WTC11 (cell line): ENCODE data around the gene C2CD5.

Experiments
- CREB1 ChIP-seq: sonication (generic); formaldehyde crosslinking; IDR thresholded peaks from 2 replicates; pipeline ENCODE4 v1.8.0; 2023; ENCODE audit warnings: mild to moderate bottlenecking, missing genetic modification reagents
- NR2C2 ChIP-seq: sonication (generic); formaldehyde crosslinking; IDR thresholded peaks from 2 replicates; pipeline ENCODE4 v1.8.0; 2022; ENCODE audit warnings: mild to moderate bottlenecking, missing genetic modification reagents
- ZNF121 ChIP-seq: sonication (generic); formaldehyde crosslinking; IDR thresholded peaks from 2 replicates; pipeline ENCODE4 v1.8.0; 2023; ENCODE audit warnings: missing genetic modification reagents
- ZNF138 ChIP-seq: sonication (generic); formaldehyde crosslinking; conservative IDR thresholded peaks from 2 replicates; pipeline ENCODE4 v1.8.1; 2022; ENCODE audit warnings: mild to moderate bottlenecking, moderate library complexity, missing genetic modification reagents
- ZNF317 ChIP-seq: sonication (generic); formaldehyde crosslinking; IDR thresholded peaks from 2 replicates; pipeline ENCODE4 v1.8.1; 2023; ENCODE audit warnings: low read depth, mild to moderate bottlenecking, moderate library complexity, missing genetic modification reagents, borderline replicate concordance
- TF ChIP-seq, protein P1 (sequence below): sonication (generic); formaldehyde crosslinking; IDR thresholded peaks from 2 replicates; pipeline ENCODE4 v1.8.1; 2022; ENCODE audit warnings: low read depth, missing genetic modification reagents, borderline replicate concordance
- TF ChIP-seq, protein P2 (sequence below): sonication (generic); formaldehyde crosslinking; IDR thresholded peaks from 2 replicates; pipeline ENCODE4 v1.8.1; 2023; ENCODE audit warnings: mild to moderate bottlenecking, missing genetic modification reagents, moderate library complexity
- TF ChIP-seq, protein P3 (sequence below): sonication (generic); formaldehyde crosslinking; IDR thresholded peaks from 2 replicates; pipeline ENCODE4 v1.8.0; 2022; ENCODE audit warnings: missing genetic modification reagents
- TF ChIP-seq, protein P4 (sequence below): sonication (generic); formaldehyde crosslinking; IDR thresholded peaks from 2 replicates; pipeline ENCODE4 v1.8.1; 2023; ENCODE audit warnings: mild to moderate bottlenecking, missing genetic modification reagents, borderline replicate concordance
- TF ChIP-seq, protein P5 (sequence below): fragments of 200-600 bp; IDR thresholded peaks from 2 replicates; pipeline ENCODE4 v1.8.0; 2022; ENCODE audit warnings: antibody characterized with exemption

DNA sequence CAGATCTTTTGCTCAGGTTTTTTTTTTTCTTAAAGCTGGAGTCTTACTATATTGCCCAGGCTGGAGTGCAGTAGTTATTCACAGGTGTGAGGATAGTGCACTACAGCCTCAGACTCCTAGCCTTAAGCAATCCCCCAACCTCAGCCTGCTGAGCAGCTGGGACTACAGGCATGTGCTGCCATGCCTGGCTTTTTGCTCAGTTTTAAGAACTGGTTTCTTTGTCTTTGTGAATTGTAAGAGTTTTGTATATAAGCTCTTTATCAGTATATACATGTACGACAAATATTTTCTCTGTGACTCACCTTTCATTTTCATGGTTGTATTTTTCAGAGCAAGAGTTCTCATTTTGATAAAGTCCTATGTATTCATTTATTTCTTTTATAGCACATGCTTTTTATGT is 33.3 kb upstream of the C2CD5 start:
- TF ChIP-seq, protein P1, sequence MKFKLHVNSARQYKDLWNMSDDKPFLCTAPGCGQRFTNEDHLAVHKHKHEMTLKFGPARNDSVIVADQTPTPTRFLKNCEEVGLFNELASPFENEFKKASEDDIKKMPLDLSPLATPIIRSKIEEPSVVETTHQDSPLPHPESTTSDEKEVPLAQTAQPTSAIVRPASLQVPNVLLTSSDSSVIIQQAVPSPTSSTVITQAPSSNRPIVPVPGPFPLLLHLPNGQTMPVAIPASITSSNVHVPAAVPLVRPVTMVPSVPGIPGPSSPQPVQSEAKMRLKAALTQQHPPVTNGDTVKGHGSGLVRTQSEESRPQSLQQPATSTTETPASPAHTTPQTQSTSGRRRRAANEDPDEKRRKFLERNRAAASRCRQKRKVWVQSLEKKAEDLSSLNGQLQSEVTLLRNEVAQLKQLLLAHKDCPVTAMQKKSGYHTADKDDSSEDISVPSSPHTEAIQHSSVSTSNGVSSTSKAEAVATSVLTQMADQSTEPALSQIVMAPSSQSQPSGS (CRISPR knock-in tag): no peak
- TF ChIP-seq, protein P2, sequence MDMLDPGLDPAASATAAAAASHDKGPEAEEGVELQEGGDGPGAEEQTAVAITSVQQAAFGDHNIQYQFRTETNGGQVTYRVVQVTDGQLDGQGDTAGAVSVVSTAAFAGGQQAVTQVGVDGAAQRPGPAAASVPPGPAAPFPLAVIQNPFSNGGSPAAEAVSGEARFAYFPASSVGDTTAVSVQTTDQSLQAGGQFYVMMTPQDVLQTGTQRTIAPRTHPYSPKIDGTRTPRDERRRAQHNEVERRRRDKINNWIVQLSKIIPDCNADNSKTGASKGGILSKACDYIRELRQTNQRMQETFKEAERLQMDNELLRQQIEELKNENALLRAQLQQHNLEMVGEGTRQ (CRISPR knock-in tag): no peak
- no peak for TF ChIP-seq ZNF138 (CRISPR knock-in tag)
- no peak for TF ChIP-seq NR2C2 (CRISPR knock-in tag)
- TF ChIP-seq CREB1: no peak
- no peak for TF ChIP-seq ZNF317 (CRISPR knock-in tag)
- TF ChIP-seq, protein P3, sequence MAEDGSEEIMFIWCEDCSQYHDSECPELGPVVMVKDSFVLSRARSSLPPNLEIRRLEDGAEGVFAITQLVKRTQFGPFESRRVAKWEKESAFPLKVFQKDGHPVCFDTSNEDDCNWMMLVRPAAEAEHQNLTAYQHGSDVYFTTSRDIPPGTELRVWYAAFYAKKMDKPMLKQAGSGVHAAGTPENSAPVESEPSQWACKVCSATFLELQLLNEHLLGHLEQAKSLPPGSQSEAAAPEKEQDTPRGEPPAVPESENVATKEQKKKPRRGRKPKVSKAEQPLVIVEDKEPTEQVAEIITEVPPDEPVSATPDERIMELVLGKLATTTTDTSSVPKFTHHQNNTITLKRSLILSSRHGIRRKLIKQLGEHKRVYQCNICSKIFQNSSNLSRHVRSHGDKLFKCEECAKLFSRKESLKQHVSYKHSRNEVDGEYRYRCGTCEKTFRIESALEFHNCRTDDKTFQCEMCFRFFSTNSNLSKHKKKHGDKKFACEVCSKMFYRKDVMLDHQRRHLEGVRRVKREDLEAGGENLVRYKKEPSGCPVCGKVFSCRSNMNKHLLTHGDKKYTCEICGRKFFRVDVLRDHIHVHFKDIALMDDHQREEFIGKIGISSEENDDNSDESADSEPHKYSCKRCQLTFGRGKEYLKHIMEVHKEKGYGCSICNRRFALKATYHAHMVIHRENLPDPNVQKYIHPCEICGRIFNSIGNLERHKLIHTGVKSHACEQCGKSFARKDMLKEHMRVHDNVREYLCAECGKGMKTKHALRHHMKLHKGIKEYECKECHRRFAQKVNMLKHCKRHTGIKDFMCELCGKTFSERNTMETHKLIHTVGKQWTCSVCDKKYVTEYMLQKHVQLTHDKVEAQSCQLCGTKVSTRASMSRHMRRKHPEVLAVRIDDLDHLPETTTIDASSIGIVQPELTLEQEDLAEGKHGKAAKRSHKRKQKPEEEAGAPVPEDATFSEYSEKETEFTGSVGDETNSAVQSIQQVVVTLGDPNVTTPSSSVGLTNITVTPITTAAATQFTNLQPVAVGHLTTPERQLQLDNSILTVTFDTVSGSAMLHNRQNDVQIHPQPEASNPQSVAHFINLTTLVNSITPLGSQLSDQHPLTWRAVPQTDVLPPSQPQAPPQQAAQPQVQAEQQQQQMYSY (CRISPR knock-in tag): no peak
- TF ChIP-seq, protein P4, sequence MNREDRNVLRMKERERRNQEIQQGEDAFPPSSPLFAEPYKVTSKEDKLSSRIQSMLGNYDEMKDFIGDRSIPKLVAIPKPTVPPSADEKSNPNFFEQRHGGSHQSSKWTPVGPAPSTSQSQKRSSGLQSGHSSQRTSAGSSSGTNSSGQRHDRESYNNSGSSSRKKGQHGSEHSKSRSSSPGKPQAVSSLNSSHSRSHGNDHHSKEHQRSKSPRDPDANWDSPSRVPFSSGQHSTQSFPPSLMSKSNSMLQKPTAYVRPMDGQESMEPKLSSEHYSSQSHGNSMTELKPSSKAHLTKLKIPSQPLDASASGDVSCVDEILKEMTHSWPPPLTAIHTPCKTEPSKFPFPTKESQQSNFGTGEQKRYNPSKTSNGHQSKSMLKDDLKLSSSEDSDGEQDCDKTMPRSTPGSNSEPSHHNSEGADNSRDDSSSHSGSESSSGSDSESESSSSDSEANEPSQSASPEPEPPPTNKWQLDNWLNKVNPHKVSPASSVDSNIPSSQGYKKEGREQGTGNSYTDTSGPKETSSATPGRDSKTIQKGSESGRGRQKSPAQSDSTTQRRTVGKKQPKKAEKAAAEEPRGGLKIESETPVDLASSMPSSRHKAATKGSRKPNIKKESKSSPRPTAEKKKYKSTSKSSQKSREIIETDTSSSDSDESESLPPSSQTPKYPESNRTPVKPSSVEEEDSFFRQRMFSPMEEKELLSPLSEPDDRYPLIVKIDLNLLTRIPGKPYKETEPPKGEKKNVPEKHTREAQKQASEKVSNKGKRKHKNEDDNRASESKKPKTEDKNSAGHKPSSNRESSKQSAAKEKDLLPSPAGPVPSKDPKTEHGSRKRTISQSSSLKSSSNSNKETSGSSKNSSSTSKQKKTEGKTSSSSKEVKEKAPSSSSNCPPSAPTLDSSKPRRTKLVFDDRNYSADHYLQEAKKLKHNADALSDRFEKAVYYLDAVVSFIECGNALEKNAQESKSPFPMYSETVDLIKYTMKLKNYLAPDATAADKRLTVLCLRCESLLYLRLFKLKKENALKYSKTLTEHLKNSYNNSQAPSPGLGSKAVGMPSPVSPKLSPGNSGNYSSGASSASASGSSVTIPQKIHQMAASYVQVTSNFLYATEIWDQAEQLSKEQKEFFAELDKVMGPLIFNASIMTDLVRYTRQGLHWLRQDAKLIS (CRISPR knock-in tag): no peak
- peak; percentile 42; the same call in 1 of the 2 replicates for TF ChIP-seq ZNF121 (CRISPR knock-in tag)
- TF ChIP-seq, protein P5, sequence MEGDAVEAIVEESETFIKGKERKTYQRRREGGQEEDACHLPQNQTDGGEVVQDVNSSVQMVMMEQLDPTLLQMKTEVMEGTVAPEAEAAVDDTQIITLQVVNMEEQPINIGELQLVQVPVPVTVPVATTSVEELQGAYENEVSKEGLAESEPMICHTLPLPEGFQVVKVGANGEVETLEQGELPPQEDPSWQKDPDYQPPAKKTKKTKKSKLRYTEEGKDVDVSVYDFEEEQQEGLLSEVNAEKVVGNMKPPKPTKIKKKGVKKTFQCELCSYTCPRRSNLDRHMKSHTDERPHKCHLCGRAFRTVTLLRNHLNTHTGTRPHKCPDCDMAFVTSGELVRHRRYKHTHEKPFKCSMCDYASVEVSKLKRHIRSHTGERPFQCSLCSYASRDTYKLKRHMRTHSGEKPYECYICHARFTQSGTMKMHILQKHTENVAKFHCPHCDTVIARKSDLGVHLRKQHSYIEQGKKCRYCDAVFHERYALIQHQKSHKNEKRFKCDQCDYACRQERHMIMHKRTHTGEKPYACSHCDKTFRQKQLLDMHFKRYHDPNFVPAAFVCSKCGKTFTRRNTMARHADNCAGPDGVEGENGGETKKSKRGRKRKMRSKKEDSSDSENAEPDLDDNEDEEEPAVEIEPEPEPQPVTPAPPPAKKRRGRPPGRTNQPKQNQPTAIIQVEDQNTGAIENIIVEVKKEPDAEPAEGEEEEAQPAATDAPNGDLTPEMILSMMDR: no peak
